Endometrial microvascular endothelial cells (primary cell): ENCODE measurements around the gene TNFSF8. TPM values are rescaled to one million over a fixed set of nuclear protein-coding genes. Genes with fewer than 3 reads are reported as not detected.

ENCODE experiments used
- in situ Hi-C: cut with HindIII; loops from 2 replicates; pipeline ENCODE4 v1.10.0; 2017; ENCODE audit warnings: low sequenced_read_pairs, low pct_unique_long_range_greater_than_20kb; ENCODE audit errors: inconsistent ontology term
- total RNA-seq: library from RNA; depleted of rRNA; stranded (reverse); fragments of >200 nt; gene quantifications from one replicate; pipeline ENCODE4 v1.2.3, GENCODE V29; 2015; ENCODE audit errors: inconsistent ontology term

The TNFSF8 gene
- total RNA-seq, 1 donor from 2014 or later: not detected

GRCh38 chr9:114938687-114939575 lies 8.5 kb upstream of the TNFSF8 start:
- in situ Hi-C loops: no loop called here

DNA sequence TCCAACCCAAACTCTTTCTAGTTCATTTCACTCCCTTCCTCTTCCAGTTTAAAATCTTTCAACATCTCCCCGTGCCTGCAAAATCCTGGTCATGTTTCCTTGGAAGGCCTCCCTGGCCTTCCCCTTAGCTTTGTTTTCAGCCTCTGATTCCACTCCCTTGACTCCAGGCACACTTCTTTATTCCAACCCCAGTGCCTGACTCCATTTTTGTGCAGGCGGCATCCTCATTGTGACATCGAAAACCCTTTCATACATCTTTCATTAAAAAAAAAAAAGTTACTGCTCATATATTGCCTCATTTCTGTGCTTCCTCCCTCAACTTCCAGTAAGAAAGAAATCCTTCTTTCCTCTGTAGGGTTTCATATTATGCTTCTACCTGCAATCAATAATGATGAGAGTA lies 7.1 kb upstream of the TNFSF8 start:
- in situ Hi-C loops: no loop called here

- in situ Hi-C loops: no loop called here
Measured at GRCh38 chr9:114936581-114936980, 6.2 kb upstream of the TNFSF8 start.

- in situ Hi-C loops: no loop called here
Measured at GRCh38 chr9:114935119-114935518, 4.7 kb upstream of the TNFSF8 start.

DNA sequence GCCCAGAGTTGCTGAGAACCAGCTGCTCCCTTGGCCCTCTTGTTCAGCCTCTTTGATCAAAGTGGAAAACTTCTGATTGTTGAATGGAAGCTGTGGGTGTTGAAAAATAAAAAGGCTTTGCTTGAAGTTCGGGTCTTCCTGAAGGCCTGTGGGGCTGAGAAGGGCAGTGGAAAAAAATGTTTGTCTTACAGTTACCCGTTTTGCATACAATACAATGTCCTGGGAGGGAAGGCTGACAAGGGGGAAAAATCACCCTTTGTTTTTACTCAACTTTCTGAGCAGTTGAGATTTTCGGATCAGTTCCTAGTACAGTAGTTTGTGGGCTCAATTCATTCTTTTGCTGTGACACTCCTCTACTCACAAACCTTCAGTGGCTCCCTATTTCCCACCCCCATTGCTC lies 2.1 kb upstream of the TNFSF8 start:
- in situ Hi-C loops: no loop called here

DNA sequence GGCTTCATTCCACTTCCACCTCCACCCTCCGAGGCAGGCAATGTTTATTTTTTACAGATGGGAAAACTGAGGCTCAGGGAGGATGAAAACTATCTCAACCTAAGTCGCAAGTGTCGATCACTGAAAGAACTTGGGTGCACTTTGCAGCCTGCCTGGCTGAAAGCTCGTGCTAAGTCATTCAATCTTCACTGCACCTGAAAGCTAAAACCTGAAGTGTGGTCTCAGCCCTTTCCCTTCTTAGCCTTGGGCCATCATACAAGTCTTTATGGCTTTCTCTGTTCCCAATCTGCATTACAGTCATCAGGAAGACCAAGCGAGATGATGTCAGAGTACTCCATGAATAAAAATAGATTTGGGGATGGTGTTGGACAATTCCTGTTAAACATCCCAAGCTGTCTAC lies 1.0 kb upstream of the TNFSF8 start:
- in situ Hi-C loops: no loop called here

DNA sequence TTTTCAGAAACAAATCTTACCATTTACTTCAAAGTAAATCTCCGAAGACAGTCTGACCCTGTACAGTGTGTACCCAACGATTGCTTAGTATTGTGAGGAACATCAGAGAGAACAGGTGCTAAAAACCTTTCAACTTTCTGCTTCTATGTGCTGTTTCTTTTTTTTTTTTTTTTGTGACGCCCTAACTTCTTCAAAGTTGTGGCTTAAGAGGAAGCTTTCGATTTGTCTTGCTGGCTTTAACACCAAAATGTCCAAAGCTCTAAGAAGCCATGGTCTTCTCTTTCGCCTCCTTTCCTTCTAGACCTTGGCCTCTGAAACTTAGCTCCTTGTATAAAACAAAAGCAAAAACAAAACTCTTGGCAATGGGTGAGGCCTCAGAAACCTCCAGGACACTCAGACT lies 1.2 kb downstream of the TNFSF8 start:
- in situ Hi-C loops: no loop called here

DNA sequence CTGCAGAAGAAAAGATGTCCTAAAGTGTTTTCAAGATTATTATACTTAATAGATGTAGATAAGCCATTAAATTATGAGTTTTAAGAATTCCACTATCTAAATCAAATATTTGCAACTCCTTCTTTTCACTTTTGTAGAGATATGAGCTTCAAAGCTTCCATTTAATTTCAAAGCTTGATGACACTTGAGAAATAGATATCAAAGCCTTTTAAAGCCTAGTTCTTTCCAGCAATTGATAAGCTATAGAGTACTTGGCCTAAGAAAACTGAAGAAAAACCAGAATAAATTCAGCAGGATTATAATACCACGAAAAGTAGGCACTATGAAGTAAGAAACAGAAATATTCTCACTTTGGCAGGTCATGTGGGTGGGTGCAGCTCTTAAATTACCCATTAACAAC lies 1.7 kb downstream of the TNFSF8 start:
- in situ Hi-C loops: no loop called here

- in situ Hi-C loops: no loop called here
Measured at GRCh38 chr9:114928136-114928535, 2.3 kb downstream of the TNFSF8 start.

GRCh38 chr9:114925672-114926071 lies 4.7 kb downstream of the TNFSF8 start:
- in situ Hi-C loops: no loop called here

DNA sequence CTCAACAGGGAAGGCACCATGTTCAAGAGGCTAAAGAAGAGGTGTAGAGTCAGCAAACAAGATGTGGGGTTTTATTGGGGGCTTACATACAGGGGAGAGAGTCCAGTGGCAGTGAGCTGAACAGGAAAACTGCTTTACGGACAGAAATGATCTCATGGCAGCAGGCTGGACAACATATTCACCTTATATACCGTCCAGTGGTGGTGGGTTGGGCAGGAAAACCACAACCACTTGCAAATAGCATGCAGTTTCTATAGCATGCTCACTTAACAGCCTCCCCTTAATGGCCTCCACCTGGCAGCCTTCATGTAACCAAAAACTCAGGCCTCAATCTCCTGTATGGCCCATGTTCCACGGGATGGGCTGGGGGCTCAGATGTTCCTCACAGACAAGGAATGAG lies 5.4 kb downstream of the TNFSF8 start:
- in situ Hi-C loops: no loop called here

DNA sequence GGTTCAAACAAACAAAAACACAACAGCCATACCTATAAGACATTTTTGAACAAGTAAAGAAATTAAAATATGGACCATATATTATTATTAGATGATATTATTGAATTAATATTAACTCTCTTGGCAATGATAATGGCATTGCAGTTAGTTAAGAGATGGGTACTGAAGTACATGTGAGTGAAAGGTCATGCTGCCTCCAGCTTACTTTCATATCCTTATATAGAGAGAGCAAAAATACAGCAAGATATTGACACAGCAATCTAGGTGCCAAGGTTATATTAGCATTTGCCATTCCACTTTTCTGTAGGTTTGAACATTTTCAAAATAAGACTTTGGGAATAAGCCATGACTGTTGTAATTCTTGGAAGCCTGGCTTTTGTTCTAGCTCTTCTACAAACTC lies 6.1 kb downstream of the TNFSF8 start:
- in situ Hi-C loops: no loop called here

DNA sequence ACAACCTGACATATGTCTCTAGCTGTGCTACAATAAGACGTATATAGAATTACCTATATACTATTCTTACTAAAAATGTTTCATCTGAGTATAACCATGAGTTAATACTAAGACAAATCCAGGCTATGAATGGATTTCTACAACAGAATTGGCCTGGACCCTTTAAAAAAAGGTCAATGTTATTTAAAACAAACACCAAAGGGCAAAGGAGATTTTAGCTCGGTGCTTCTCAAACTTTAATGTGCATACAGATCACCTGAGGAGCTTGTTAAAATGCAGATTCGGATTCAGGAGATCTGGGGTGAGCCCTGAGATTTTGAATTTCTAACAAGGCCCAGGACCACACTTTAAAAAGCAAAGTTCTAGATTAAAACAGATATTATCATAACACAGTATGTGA lies 6.5 kb downstream of the TNFSF8 start:
- in situ Hi-C loops: no loop called here

DNA sequence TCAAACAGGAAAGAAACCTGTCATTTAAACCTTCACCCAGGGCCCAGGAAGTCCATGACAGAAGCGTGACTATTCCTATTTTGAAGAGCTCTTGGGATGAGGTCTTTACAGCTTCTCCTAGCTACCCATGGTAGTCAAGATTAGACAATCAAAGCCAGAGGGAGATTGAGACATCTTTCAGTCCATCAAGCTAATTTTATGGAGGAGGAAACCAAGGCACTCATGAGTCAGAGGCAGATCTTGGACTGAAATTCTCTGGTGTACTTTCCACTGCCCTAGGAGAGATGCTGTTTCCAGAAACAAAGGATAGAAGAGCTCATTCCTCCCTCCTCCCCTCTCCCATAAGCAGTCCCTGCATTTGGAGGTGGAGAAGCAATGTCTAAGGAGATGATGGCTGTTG lies 9.2 kb downstream of the TNFSF8 start:
- in situ Hi-C loops: no loop called here

GRCh38 chr9:114919611-114920010 lies 10.8 kb downstream of the TNFSF8 start:
- in situ Hi-C loops: no loop called here

DNA sequence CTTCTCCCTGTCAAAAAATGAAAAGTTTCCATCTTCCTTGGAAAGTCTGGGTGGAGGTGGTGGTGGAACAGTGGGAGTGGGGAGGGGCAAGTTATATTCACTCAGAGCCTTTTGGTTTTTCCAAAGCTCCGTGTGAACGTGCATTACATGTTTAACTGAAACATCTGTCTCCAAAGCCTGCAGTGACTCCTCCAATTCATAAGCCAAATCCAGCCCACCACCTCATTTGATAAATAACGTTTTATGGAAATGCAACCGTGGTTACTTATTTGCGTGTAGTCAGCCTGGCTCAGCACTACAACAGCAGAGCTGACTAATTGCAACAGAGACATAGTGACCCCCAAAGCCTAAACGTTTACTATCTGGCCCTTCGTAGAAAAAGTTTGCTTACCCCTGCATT lies 13.9 kb downstream of the TNFSF8 start:
- in situ Hi-C loops: no loop called here

DNA sequence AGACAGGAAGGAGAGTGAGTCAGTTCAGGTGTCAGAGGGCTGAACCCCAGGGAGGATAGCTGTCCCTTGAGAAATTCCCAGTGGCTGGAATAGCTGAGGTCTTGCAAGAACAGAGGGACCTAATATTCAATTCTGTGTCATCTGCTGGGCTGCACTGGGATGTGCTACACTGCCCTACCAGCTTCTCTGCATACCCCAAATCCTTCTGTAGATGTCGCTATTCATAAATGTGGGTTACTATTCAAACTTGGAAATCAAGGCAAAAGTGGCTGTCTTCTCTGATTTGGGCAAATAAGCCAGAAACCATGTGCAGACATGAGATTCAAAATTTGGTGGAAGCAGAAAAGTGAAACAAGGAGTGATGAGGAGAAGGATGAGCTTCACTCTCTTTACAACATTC lies 16.3 kb downstream of the TNFSF8 start:
- in situ Hi-C loops: no loop called here

GRCh38 chr9:114913656-114914055 lies 16.7 kb downstream of the TNFSF8 start:
- in situ Hi-C loops: no loop called here

GRCh38 chr9:114913217-114913616 lies 17.2 kb downstream of the TNFSF8 start:
- in situ Hi-C loops: no loop called here

- in situ Hi-C loops: no loop called here
Measured at GRCh38 chr9:114911167-114911821, 19.1 kb downstream of the TNFSF8 start.
